AG10803 (cell line): ENCODE results near the gene IKBKE.

Source experiments
- DNase-seq: peaks from one replicate; pipeline ENCODE4 v3.0.0; 2010; ENCODE audit warnings: low read depth
- H3K4me3 ChIP-seq: 2 replicates; pipeline ENCODE4 v1.5.1; 2011; ENCODE audit warnings: mild to moderate bottlenecking, low read length, control low read depth
- CTCF ChIP-seq: conservative IDR thresholded peaks from 2 replicates; pipeline ENCODE4 v1.5.1; 2011; ENCODE audit warnings: mild to moderate bottlenecking, low read length, control low read depth, inconsistent platforms

IKBKE gene

DNA sequence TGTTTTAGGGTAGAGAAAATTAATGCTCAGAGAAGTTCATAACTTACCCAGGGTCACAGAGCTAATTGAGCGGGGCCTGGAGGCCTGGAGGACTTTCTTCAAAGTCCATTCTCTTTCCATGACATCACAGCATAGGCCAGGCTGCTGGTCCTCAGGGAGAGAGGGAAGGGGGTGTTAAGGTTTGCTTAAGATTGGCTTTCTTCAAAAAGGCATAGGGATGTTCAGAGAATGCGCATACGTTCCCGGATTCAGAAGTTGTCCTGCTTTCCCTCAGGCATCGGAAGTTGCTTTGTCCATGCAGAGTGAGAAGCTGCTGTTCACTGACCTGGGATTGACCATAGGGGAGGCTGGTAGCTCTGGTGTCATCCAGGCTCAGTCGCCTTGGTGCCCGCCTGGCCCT lies 62.1 kb downstream of the IKBKE start:
- no peak for TF ChIP-seq CTCF
- no peak for DNase-seq
- H3K4me3 ChIP-seq = no peak overlapping the region

DNA sequence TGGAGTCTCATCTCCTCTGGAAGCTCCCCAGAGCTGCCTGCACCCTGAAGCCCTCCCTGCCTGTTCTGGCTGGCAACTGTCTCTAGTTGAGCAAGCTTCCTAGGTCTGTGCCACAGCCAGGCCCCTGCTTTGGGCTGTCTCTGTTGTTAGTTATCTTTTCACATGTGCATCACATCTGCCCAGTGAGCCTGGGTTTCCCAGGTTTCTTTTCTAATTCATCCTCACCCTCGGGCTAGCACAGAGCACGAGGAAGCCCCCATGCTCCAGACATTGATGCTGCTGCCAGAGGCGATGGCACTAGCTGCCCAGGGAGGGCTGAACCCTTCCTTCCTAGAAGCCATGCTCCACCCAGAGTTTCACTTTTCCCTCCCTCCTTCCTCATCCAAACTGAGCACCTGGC lies 64.3 kb downstream of the IKBKE start:
- DNase-seq = no peak

GRCh38 chr1:206535853-206536188 lies 65.5 kb downstream of the IKBKE start:
- no peak for DNase-seq
- no peak overlapping the region for H3K4me3 ChIP-seq
- no peak for TF ChIP-seq CTCF

More for the DNA sequence above, 64.3 kb downstream of the IKBKE start:
- TF ChIP-seq CTCF = no peak
- H3K4me3 ChIP-seq = no peak overlapping the region

DNA sequence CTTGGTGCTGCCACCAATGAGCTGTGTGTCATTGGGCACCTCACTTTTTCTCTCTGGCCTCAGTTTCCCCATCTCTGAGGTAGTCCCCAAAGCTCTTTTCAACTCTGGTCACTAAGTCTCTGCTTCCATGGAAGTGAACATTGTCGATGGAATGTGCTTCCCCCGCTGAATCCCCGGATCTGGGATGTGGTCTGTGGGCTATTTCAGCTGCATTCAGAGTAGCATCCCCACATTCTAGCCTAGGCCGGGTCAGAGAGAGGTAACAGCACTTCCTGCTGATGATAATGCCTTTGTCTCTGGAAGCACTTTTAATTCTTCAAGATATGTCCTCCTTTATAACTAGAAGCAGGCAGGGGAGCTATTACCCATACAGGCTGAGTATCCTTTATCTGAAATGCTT lies 66.9 kb downstream of the IKBKE start:
- DNase-seq = no peak
- H3K4me3 ChIP-seq = no peak overlapping the region
- TF ChIP-seq CTCF = no peak

GRCh38 chr1:206538086-206538770 lies 68.0 kb downstream of the IKBKE start:
- H3K4me3 ChIP-seq = no peak overlapping the region
- no peak for TF ChIP-seq CTCF
- DNase-seq = no peak

DNA sequence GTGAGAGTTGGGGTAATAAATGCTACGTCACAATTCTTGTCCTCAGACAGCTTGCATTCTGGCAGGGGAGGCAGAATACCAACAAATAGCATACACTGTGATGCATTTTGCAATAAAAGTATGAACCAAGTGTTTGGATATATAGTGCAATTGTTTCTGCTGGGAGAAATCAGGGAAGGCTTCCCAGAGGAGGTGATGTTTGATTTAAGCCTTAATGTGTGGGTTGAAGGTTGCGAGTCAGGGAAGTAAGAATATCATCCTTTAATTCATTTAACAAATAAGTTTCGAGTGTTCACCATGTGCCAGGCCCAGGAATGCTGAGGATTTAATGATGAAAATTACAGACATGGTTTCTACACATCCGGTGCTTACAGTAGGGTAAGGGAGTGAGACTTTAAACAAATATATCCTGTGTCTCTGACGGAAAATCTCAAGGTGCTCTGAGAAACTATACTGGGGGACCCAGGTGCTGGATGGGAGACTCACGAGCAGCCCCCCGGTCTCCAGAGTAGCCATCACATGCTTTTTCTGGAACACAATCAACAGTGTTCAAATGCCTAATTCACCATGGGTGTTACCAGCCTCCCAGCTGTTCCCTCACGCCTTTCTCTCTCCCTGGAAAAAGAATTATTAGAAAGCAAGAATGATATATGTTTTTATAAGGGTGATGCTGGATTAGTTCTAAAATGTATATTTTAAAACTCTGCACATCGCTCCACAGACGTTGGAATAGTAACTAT lies 68.8 kb downstream of the IKBKE start:
- no peak overlapping the region for H3K4me3 ChIP-seq
- no peak for TF ChIP-seq CTCF
- no peak for DNase-seq
